Stimulated activated CD4-positive, alpha-beta T cell treated with anti-CD3 and anti-CD28 coated beads, Interleukin-12 subunit alpha, Interleukin-12 subunit beta, amount 100 ng/mL, for 4 hours (primary cell): ENCODE measurements around the gene AP5Z1.
"Not testable (repeated sequence)": the region's sequence is repeated elsewhere in the genome, so short reads cannot be mapped to it uniquely, and the experiment has no call there.

Experiments used
- DNase-seq: peaks from one replicate; pipeline ENCODE4 v3.0.0-alpha.2; 2020

The AP5Z1 gene

GRCh38 chr7:4788627-4789189 is 13.3 kb downstream of the AP5Z1 start:
- DNase-seq = no peak

DNA sequence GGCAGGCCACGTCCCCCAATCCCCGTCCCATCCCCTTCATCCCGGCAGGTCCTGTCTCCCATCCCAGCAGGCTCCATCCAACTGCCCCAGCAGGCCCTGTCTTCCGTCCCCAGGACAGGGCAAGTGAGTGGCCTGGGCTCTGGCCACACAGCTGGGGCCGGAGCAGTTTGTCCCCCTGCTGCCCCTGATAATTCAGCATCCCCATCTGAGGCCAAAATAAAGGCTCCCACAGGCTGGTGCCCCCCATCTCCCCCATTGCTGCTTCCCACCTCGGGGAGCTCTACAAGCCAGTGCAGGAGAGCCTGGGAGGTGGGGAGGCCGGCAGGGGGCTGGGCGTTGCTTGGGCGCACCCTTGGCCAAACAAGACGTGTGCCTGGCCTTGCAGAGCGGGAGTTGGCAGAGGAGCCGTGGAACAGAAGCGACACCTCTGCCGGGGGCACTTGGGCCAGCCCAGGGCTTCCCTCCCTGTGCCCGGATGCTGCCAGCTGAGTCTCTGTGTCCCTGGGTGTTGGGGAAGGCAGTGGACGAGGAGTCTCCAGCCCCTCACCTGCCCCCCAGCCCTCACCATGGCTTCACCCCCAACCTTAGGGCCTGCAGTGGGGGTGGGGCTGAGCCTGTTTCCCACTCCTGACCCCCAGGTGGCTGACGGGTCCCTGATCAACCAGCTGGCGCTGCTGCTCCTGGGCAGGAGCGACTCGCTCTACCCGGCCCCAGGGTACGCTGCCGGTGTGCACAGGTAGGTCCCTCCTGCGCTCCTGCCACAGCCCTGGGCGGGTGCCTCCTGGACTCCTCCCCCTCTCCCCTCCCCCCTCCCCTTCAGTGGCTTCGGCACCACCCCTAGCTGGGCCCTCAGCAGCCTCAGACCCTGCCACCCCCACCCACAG is 14.0 kb downstream of the AP5Z1 start:
- no peak for DNase-seq

DNA sequence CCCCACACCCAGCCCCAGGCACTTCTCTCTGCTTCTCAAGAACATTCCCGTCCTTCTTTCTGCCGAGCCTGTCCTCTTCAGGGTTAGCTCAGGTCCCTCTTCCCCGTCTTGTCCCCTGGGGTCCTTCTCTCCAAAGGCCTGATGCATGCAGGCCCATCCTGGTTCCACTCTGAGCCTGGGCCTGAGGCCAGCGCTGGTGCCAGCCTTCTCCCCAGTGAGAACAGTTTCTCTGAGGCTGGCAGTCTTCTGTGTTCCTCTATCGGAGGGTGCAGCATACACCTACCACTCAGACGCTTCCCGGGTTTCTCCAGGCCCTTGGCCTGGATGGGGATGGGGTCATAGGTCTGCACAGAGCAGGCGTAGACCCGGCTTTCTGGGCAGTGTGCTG is 14.6 kb downstream of the AP5Z1 start:
- no peak for DNase-seq

- DNase-seq = no peak
These were observed 15.1 kb downstream of the AP5Z1 start for GRCh38 chr7:4790516-4790991.

GRCh38 chr7:4791101-4791737 is 15.8 kb downstream of the AP5Z1 start:
- no peak for DNase-seq

DNA sequence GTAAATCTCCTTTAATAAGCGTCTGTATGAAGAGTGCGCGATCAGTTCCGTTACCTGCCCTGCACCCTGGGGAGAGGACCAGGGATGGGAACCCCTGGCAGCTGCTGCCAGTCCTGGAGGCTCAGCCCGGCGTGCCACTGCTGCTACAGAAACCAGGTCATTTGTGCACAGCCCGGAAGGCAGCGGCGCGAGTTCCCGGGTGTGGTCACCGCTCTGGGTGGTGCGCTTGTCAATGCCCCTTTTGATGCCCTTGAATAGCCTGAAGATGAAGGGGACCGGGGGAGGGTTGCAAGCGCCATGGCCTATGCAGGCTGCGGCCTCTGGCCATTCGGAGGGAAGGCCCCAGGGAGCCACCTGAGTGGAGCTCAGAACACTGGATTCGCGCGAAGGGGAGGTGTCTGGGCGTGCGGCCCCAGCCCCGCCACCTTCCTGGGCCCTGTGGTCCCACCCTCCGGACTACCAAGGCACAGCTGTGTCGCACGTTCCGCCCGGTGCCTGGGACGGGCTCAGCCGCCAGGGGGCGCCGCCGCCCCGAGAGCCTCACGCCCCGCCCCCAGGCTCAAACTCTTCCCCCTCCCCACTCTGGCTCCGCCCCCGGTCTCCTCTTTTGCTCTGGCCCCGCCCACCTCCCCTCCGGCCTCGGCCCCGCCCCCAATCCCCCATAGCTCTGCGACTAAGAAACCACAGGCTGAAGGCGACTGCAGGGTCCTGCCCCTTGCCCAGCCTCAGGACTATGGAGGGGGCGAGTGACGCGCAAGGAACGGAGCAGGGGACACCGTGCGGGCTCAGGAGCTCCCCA is 16.5 kb downstream of the AP5Z1 start:
- DNase-seq = peak; percentile 80

DNA sequence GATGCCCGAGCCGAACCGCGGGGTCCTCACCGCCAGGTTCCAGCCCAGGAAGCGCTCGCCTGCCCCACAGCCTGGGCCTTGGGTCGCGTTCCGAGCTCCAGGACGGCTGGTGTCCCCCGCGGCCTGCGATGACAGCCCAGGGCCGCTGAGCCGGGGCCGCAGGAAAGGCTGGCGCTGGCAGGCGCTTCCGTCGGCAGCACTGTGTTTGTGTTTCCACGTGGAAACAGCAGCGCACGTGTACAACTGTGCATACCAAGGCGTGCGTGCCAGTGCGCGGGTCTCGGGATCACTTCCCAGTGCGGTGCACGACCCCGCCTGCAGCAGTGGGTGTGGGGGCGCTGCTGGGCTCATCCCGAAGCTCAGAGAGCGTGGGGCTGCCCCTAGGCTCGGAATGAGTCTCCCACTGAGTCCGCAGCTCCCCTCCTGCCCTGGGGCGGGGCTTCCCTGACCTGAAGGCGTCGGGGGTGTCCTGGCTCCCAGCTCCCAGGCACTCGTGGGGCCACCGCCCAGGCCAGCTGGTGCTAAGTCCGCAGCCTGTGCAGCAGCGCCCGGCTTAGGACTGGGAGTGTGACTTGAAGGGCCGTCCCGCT is 17.2 kb downstream of the AP5Z1 start:
- peak; percentile 20 for DNase-seq

DNA sequence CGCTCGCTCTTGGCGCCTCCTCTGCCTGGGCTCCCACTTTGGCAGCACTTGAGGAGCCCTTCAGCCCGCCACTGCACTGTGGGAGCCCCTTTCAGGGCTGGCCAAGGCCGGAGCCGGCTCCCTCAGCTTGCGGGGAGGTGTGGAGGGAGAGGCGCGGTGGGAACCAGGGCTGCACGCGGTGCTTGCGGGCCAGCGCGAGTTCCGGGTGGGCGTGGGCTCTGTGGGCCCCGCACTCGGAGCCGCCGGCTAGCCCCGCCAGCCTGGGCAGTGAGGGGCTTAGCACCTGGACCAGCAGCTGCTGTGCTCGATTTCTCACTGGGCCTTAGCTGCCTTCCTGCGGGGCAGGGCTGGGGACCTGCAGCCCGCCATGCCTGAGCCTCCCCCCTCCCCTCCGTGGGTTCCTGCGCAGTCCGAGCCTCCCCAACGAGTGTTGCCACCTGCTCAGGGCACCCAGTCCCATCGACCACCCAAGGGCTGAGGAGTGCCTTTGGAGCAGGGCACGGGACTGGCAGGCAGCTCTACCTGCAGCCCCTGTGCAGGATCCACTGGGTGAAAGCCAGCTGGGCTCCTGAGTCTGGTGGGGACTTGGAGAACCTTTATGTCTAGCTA is 18.1 kb downstream of the AP5Z1 start:
- not testable (repeated sequence) for DNase-seq

DNA sequence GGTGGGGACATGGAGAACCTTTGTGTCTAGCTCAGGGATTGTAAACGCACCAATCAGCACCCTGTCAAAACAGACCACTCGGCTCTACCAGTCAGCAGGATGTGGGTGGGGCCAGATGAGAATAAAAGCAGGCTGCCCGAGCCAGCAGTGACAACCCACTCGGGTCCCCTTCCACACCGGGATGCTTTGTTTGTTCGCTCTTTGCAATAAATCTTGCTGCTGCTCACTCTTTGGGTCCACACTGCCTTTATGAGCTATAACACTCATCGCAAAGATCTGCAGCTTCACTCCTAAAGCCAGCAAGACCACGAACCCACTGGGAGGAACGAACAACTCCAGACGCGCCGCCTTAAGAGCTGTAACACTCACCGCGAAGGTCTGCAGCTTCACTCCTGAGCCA is 18.7 kb downstream of the AP5Z1 start:
- DNase-seq = not testable (repeated sequence)

DNA sequence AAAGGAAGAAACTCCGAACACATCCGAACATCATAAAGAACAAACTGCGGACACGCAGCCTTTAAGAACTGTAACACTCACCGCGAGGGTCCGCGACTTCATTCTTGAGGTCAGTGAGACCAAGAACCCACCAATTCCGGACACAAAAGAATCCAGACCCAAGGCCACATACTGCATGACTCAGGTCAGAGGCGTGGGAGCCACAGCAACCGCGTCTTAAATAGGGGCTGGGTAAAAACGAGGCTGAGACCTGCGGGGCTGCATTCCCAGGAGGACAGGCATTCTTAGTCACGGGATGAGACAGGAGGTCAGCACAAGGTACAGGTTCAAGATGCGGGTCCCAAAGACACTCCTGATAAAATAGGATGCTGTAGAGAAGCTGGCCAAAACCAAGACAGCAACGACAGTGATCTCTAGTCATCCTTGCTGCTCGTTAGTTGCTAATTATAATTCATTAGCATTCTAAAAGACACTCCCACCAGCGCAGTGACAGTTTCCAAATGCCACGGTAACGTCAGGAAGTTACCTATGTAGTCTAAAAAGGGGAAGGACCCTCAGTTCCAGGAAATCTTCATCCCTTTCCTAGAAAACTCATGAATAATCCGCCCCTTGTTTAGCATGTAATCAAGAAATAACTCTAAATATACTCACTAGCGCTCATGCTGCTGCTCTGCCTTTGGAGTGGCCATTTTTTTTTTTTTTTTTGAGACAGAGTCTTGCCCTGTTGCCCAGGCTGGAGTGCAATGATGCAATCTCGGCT is 19.3 kb downstream of the AP5Z1 start:
- DNase-seq = no peak

- no peak for DNase-seq
These were observed 21.0 kb downstream of the AP5Z1 start for GRCh38 chr7:4796453-4796852.

- DNase-seq = peak; percentile 68
These were observed 22.7 kb downstream of the AP5Z1 start for GRCh38 chr7:4797858-4798705.

GRCh38 chr7:4798706-4799235 is 23.3 kb downstream of the AP5Z1 start:
- no peak for DNase-seq

- DNase-seq = no peak
These were observed 24.3 kb downstream of the AP5Z1 start for GRCh38 chr7:4799508-4800268.

GRCh38 chr7:4800487-4800886 is 25.1 kb downstream of the AP5Z1 start:
- DNase-seq = no peak

DNA sequence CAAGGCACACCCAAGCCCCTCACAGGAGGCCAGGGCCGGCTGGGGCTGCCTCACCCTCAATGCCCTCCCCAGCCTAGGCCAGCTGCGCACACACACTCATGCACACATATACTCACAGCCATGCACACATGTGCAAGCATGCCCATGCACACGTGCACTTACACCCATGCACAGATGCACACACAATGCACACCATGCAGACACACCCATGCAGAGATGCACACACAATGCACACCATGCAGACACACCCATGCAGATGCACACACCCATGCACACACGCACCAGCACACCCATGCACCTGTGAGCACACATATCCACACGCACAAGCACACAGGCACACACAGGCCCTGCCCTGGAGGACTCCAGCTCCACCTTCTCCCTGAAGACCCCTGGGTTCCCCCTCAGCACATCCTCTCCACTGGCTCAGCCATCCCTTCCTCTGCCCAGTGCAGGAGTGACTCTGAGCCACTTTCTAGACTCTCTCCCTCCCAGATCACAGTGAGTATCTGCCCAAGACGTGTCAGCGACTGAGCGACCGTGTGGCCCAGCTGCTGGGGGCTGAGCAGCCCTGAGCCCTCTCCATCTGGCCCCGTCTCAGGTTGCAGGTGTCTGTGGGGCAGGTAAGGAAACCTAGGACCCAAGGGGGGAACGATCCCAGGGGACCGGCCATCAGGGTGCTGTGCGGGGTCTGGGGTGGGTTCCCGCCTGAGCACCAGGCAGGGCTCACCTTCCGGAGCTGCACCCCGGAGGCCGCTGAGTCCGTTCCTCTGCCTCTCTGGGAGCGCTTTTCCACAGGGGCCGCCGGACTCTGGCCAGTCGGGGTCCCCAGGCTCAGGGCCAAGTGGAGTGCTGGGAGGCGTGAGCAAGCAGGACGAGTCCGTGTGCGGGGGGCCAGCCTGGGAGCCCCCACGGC is 25.8 kb downstream of the AP5Z1 start:
- no peak for DNase-seq

DNA sequence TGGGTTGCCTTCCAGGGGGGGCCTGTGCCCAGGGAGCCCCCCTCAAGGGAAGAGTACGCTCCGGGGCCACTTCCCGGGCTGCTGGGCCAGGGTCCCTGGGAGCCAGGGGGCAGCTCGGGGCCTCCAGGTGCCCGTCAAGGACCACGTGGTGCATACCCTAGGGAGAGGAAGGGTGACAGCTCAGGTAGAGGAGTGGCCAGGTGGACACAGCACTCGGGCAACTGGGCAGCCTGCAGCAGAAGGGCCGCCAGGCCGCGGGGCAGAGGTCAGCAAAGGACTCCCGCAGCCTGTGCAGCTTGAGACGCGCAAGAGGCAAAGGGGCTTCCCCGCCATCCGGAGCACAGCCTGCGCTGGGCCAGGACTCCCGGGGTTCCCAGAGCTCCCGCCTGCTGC is 26.4 kb downstream of the AP5Z1 start:
- no peak for DNase-seq

- not testable (repeated sequence) for DNase-seq
These were observed 27.2 kb downstream of the AP5Z1 start for GRCh38 chr7:4802577-4802976.
